ENCODE results near the gene GABRB3.

The GABRB3 gene

DNA sequence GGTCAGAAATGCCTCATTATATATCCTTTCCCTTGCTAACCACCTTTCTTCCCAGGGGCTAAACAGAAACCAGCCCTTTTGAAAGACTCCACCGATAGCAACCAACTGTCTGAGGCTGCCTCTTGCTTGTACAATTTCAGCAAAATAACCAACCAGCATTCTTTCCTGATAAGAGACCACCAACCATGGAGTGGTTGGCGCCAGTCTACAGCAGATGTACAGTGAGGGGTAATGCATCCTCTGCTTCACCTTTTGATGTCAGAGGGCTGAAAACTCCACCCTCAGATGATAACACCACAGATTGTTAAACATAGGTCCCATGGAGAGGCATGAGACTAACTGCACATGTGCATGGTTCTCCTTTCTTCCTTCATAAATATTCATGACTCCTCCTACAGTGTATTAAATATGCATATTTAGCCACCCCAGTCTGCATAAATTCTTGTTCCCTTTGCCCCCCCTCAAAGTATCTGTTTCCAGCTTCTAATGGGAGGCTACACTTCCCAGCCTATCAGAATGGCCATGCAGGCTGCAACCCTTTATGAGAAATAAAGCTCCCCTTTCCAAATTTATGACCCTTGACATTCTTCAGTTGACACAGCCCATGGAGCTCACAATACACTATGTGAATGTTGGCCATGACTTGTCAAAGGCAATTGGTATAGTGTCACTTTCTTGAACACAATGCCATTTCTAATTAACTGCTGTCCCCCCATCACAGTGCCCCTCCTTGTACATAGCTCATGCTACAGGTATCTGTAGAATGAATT, 48.3 kb downstream of the GABRB3 start:
- TF ChIP-seq, protein P1, sequence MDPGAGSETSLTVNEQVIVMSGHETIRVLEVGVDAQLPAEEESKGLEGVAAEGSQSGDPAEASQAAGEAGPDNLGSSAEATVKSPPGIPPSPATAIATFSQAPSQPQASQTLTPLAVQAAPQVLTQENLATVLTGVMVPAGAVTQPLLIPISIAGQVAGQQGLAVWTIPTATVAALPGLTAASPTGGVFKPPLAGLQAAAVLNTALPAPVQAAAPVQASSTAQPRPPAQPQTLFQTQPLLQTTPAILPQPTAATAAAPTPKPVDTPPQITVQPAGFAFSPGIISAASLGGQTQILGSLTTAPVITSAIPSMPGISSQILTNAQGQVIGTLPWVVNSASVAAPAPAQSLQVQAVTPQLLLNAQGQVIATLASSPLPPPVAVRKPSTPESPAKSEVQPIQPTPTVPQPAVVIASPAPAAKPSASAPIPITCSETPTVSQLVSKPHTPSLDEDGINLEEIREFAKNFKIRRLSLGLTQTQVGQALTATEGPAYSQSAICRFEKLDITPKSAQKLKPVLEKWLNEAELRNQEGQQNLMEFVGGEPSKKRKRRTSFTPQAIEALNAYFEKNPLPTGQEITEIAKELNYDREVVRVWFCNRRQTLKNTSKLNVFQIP (CRISPR knock-in tag; IDR thresholded peaks at IDR 0.05; ENCODE audit: borderline replicate concordance, low read depth) = no peak
- no peak for TF ChIP-seq ZNF70 (CRISPR knock-in tag; IDR thresholded peaks at IDR 0.05)
- TF ChIP-seq TSHZ2 (CRISPR knock-in tag; IDR thresholded peaks at IDR 0.05) = no peak
- TF ChIP-seq ESRRG (CRISPR knock-in tag; IDR thresholded peaks at IDR 0.05) = no peak
- no peak for TF ChIP-seq CREB5 (CRISPR knock-in tag; IDR thresholded peaks at IDR 0.05; ENCODE audit: low read depth)
- no peak for TF ChIP-seq GLIS3 (CRISPR knock-in tag; IDR thresholded peaks at IDR 0.05)
- no peak for TF ChIP-seq CSDC2 (CRISPR knock-in tag; IDR thresholded peaks at IDR 0.05)
- TF ChIP-seq PATZ1 (CRISPR knock-in tag; IDR thresholded peaks at IDR 0.05; ENCODE audit: borderline replicate concordance) = no peak
- no peak for TF ChIP-seq ZFP30 (CRISPR knock-in tag; IDR thresholded peaks at IDR 0.05)
- ATAC-seq = no peak

- ATAC-seq = no peak
- TF ChIP-seq ZFP30 (CRISPR knock-in tag; IDR thresholded peaks at IDR 0.05) = no peak
- TF ChIP-seq TCF4 (CRISPR knock-in tag; IDR thresholded peaks at IDR 0.05; ENCODE audit: borderline replicate concordance) = no peak
- TF ChIP-seq RARB (CRISPR knock-in tag; IDR thresholded peaks at IDR 0.05) = no peak
- no peak for TF ChIP-seq ZC3H10 (CRISPR knock-in tag; IDR thresholded peaks at IDR 0.05)
- TF ChIP-seq SNAI2 (CRISPR knock-in tag; IDR thresholded peaks at IDR 0.05) = no peak
- no peak for TF ChIP-seq ARNTL (CRISPR knock-in tag; IDR thresholded peaks at IDR 0.05; ENCODE audit: borderline replicate concordance, low read depth)
- no peak for TF ChIP-seq ESRRG (CRISPR knock-in tag; IDR thresholded peaks at IDR 0.05)
- no peak for TF ChIP-seq PATZ1 (CRISPR knock-in tag; IDR thresholded peaks at IDR 0.05; ENCODE audit: borderline replicate concordance)
- TF ChIP-seq ZNF8 (CRISPR knock-in tag; IDR thresholded peaks at IDR 0.05) = no peak
- no peak for TF ChIP-seq CREB5 (CRISPR knock-in tag; IDR thresholded peaks at IDR 0.05; ENCODE audit: low read depth)
- no peak for TF ChIP-seq BACH2 (CRISPR knock-in tag; IDR thresholded peaks at IDR 0.05; ENCODE audit: borderline replicate concordance)
- TF ChIP-seq CSDC2 (CRISPR knock-in tag; IDR thresholded peaks at IDR 0.05) = no peak
- TF ChIP-seq ZNF565 (CRISPR knock-in tag; conservative IDR thresholded peaks at IDR 0.05; ENCODE audit: low read depth) = no peak
- TF ChIP-seq TOX (CRISPR knock-in tag; IDR thresholded peaks at IDR 0.05; ENCODE audit: borderline replicate concordance) = no peak
- TF ChIP-seq, protein P1 (CRISPR knock-in tag; IDR thresholded peaks at IDR 0.05; ENCODE audit: borderline replicate concordance, low read depth) = no peak
These were observed 50.2 kb downstream of the GABRB3 start for GRCh38 chr15:26722621-26723160.

Measured in SK-N-SH treated with all-trans-retinoic acid at 6 μM for 48 hours (cell line).